GM19351 (cell line): Measurements from ENCODE around the gene GNG3.
"Not testable (repeated sequence)": the region's sequence is repeated elsewhere in the genome, so short reads cannot be mapped to it uniquely, and the experiment has no call there.

Source experiments
- ATAC-seq: cut with Tn5 transposase; IDR thresholded peaks from one replicate; pipeline ENCODE4 v1.9.1; 2021; ENCODE audit warnings: mild to moderate bottlenecking, moderate library complexity; ENCODE audit not compliant: unreplicated experiment

The GNG3 gene

GRCh38 chr11:62716206-62716605 is 8.7 kb downstream of the GNG3 start:
- no peak for ATAC-seq

- no peak for ATAC-seq
Observed at GRCh38 chr11:62716816-62717215, 9.3 kb downstream of the GNG3 start.

DNA sequence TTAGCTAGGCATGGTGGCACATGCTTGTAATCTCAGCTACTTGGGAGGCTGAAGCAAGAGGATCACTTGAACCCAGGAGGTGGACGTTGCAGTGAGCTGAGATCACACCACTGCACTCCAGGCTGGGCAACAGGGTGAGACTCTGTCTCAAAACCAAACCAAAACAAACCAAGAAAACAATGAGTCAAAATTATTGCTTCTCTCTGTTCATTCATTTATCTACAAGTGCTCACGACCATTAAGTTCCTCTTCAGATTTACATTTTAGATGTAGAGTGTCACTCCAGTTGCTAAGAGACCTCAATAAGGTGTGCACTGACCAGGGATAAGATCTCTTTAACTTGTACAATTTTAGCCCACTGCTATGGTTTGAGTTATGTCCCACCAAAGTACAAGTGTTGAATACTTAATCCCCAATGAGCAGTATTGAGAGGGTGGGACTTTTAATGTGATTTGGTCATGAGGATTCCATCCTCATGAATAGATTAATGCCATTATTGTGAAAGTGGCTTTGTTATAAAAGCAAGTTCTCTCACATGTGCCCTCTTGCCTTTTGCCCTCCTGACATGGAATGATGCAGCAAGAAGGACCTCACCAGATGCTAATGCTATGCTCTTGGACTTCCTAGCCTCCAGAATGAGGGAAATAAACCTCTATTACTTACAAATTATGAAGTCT is 12.0 kb downstream of the GNG3 start:
- ATAC-seq: no peak

- ATAC-seq: no peak
Observed at GRCh38 chr11:62721994-62722393, 14.5 kb downstream of the GNG3 start.

DNA sequence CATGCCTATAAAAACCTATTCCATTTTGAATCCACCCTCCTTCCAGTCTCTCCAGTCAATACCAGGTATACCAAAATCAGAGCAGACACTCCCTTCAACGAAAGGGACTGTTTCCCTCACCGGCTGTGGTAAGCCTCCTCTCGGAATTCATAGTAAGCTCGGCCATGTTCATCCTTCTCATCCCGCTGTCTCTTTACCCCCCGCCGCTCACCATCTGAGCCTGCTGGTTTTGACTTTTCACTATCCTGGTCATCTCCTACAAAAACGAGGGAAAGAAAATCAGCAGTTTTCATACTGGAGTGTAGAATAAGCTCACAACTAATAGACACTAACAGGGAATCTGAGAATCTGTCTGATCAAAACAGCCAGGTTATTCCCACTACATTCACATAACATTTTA is 16.7 kb downstream of the GNG3 start:
- no peak for ATAC-seq

DNA sequence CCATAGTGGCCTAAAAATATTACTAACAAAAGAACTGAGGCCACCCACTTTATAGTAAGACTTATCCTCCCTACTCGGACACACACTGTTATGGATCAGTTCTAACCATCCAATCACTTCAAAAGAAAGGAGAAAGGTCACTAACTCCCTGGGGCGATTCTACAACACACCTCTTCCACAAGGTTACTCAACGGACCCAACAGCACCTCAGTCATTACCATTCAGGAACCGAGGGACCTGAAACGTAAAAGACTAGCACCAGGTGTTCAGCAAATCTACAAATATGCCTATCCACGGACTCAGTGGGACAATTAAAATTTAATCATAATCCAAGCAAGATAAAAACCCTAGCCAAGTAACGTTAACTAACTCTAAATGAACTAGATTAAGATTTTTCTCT is 18.2 kb downstream of the GNG3 start:
- ATAC-seq: no peak

- ATAC-seq: no peak
Observed at GRCh38 chr11:62726156-62726914, 18.9 kb downstream of the GNG3 start.

DNA sequence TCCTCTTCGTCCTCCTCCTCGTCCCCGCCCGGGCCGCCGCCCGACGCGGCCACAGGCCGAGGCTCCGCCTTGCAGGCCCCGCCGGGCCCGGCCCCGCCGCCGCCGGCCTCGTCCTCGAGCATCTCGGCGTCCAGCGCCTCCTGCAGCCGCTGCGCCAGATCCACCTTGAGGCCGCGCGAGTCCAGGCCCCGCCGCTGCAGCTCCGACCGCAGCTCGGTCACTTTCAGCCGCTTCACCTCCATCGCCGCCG is 19.4 kb downstream of the GNG3 start:
- peak; percentile 9 for ATAC-seq

DNA sequence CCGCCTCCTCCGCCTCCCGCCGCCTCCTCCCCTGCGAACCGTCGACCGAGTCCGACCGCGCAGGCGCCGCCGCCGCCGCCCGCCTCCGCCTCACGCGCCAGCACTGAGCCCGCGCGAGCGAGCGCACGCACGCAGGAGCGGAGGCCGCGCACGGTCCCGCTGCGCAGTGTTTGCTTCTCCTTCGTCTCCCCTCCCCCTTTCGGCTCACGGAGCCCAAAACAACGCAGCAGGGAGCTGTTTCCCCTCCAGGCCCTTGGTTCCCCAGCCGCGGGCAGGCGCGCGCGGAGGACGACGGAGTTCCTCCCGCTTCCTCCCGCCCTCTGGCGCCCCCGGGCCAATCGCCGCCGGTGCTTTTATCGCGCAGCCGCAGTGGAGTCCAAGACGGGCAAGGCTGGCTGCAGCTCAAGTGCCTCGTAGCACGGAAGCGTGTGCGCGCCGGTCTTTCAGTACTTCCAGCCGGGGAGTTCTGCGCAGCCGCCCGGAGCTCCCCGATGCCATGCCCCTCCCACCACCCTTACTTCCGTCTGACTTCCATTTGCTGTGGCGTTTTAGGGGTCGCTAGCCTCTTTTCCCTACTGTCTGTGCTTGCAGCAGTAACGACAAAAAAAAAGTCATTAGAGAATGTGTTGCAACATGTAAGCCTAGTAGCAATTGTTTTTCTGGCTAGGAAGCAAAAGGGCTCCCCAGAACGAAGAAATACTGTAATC is 19.8 kb downstream of the GNG3 start, which contains the start of gene HNRNPUL2:
HNRNPUL2 (minus strand) TSS at position 293 of the 707 bp plus-strand sequence. CDS start 301 bp downstream, outside the sequence.
- peak; percentile 65 for ATAC-seq

DNA sequence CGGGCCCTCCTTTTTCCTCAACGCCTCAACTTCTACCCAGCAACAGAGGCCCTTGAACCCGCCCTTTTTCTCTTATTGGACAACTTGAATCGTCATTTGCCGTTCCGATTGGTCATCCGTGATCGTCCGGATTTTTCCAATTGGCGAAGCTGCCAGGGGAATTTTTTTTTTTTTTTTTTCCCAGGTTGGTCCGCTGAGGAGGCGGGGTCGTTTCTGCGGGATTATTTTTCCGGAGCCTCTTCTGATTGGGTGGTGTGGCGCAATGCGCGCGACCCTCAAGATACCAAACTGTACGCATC is 20.3 kb downstream of the GNG3 start:
- peak; percentile 45 for ATAC-seq

DNA sequence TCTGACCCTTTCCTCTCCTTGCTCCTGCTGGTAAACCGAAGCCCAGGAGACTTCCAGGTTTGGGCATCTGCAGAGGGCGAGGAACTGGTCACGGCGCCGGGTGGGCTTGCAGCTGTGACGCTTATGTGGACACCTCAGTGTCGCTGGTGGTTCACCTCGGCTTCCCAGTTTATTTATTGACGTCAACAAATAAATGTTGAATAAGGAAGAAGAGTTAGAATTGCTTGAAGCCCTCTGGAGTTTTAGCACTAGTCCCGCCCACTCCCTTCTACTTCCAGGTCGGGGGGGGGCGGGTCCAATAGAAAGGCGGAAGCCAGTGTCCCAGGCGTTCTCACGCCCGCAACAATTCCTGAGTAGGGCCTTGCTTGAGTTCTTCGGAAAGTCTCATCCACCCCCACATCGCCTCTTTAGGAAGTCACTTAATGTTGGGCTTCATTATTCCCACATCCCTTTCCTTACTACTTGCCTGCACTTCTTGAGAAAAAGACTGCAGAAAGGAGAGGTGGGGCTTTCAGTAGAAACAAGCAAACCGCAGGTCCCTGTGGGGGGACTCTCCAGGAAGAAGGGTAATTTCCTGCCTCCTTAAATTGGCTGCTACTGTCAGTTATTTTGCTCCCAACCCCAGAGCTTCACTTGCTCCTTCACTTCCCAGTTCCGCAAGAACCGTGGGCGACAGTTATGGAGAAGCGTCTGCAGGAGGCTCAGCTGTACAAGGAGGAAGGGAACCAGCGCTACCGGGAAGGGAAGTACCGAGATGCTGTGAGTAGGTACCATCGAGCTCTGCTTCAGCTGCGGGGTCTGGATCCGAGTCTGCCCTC is 20.9 kb downstream of the GNG3 start, which contains the start of gene TTC9C:
TTC9C (plus strand) TSS at position 316 of the 818 bp plus-strand sequence; CDS start at position 679, 363 bp downstream.
- ATAC-seq: no peak

- not testable (repeated sequence) for ATAC-seq
Observed at GRCh38 chr11:62730076-62730475, 22.6 kb downstream of the GNG3 start.

GRCh38 chr11:62732830-62733229 is 25.4 kb downstream of the GNG3 start:
- ATAC-seq: no peak

GRCh38 chr11:62737196-62737595 is 29.7 kb downstream of the GNG3 start:
- ATAC-seq: no peak

DNA sequence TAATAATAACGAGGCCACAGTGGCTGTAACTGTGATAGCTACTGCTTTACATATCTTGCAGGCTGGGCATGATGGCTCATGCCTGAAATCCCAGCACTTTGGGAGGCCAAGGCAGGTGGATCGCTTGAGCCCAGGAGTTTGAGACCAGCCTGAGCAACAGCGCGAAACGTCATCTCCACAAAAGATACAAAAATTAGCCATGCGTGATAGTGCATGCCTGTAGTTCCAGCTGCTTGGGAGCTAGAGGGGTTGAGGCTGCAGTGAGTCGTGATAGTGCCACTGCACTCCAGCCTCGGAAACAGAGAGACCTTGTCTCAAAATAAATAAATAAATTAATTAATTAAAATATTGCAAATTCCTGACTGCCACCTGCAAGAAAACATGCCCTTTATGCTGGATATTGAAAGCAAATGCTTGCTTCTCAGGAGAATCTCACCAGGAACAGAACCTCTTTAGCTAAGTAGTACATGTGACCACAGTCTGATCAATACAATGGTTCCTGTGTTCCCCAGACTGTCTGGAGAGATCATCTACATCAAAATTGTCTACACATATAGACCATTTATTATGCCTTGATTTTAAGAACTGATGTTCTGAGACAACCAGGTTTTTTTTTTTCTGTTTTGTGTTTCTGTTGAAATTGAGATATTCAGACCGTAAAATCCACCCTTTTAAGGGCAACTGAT is 40.1 kb downstream of the GNG3 start:
- ATAC-seq: no peak

DNA sequence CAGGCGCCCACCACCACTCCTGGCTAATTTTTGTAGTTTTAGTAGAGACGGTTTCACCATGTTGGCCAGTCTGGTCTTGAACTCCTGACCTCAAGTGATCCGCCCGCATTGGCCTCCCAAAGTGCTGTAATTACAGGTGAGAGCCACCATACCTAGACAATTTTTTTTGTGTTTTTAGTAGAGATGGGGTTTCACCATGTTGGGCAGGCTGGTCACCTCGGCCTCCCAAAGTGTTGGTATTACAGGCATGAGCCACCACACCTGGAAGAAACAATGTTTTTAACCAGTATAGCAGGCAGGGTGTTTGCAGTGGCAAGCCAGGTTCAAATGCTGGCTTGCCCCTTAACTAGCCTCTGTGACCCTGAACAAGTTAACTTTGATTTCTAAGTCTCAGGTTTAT is 42.5 kb downstream of the GNG3 start:
- not testable (repeated sequence) for ATAC-seq

DNA sequence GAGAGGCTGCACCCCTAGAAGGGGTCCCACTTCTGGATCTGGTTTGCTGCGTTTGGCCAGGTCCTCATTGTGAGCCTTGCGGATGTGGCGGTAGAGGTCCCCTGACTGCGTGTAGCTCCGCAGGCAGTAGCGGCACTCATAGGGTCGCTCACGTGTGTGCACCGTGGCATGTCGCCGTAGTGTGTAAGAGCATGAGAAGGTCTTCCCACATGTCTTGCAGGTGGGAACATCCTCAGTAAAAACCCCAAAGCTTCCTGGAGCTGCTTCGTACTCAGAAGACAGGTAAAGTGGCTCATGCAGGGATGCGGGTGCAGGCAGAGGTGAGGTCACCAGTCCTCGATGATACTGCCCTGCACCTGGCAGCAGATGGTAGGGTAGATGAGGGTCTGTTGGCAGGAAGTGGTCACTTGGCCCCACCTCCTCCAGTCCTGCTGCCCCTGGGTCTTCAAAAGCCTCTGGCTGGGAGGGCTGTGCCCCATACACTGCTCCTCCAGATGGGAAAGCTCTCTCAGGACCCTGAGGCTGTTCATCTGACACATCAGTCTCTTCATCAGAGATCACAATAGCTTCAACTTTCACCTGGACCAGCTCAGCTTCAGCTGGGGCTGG is 44.8 kb downstream of the GNG3 start:
- ATAC-seq: no peak

GRCh38 chr11:62752994-62753735 is 45.7 kb downstream of the GNG3 start:
- ATAC-seq: peak; percentile 3

- ATAC-seq: peak; percentile 92
Observed at GRCh38 chr11:62753736-62754603, 46.5 kb downstream of the GNG3 start, which contains the start of gene ZBTB3. Gene ZBTB3 (minus strand): TSS chr11:62754160. CDS start chr11:62753664, 496 bp downstream.
